SK-N-SH treated with all-trans-retinoic acid at 6 μM for 48 hours (cell line): Measurements from ENCODE around the gene NPAS3.

Experiments
- ATAC-seq: fragments of 200-7000 bp; cut with Tn5 transposase; 3 replicates; pipeline ENCODE4 v1.9.1; 2020; ENCODE audit warnings: mild to moderate bottlenecking, moderate library complexity
- BACH2 ChIP-seq: fragments of 250-450 bp; sonication (Bioruptor Pico); IDR thresholded peaks from 2 replicates; pipeline ENCODE4 v1.9.0; 2021; ENCODE audit warnings: mild to moderate bottlenecking, borderline replicate concordance
- CSDC2 ChIP-seq: fragments of 250-450 bp; sonication (Bioruptor Pico); IDR thresholded peaks from 2 replicates; pipeline ENCODE4 v1.5.0; 2020; ENCODE audit warnings: mild to moderate bottlenecking, moderate library complexity
- GLIS3 ChIP-seq: fragments of 250-450 bp; sonication (Bioruptor Pico); IDR thresholded peaks from 2 replicates; pipeline ENCODE4 v1.5.0; 2020; ENCODE audit warnings: mild to moderate bottlenecking, moderate library complexity
- ISL1 ChIP-seq: fragments of 250-450 bp; sonication (Bioruptor Pico); IDR thresholded peaks from 2 replicates; pipeline ENCODE4 v2.1.2; 2022; ENCODE audit warnings: mild to moderate bottlenecking, moderate library complexity
- OSR1 ChIP-seq: fragments of 250-450 bp; sonication (Bioruptor Pico); IDR thresholded peaks from 2 replicates; pipeline ENCODE4 v1.8.0; 2022; ENCODE audit warnings: moderate library complexity, mild to moderate bottlenecking, inconsistent platforms
- PPARA ChIP-seq: fragments of 250-450 bp; sonication (Bioruptor Pico); IDR thresholded peaks from 2 replicates; pipeline ENCODE4 v1.5.0; 2020; ENCODE audit warnings: mild to moderate bottlenecking, borderline replicate concordance
- RARB ChIP-seq: fragments of 250-450 bp; sonication (Bioruptor Pico); IDR thresholded peaks from 2 replicates; pipeline ENCODE4 v1.8.0; 2021; ENCODE audit warnings: mild to moderate bottlenecking, moderate library complexity
- SNAI2 ChIP-seq: fragments of 250-450 bp; sonication (Bioruptor Pico); IDR thresholded peaks from 2 replicates; pipeline ENCODE4 v1.5.0; 2020; ENCODE audit warnings: mild to moderate bottlenecking, moderate library complexity
- TCF4 ChIP-seq: fragments of 250-450 bp; sonication (Bioruptor Pico); IDR thresholded peaks from 2 replicates; pipeline ENCODE4 v1.8.0; 2021; ENCODE audit warnings: mild to moderate bottlenecking, moderate library complexity, borderline replicate concordance
- TOX ChIP-seq: fragments of 250-450 bp; sonication (Bioruptor Pico); IDR thresholded peaks from 2 replicates; pipeline ENCODE4 v1.8.0; 2021; ENCODE audit warnings: mild to moderate bottlenecking, moderate library complexity, borderline replicate concordance
- ZFP3 ChIP-seq: fragments of 250-450 bp; sonication (Bioruptor Pico); IDR thresholded peaks from 2 replicates; pipeline ENCODE4 v1.5.0; 2020; ENCODE audit warnings: mild to moderate bottlenecking, moderate library complexity
- ZFP30 ChIP-seq: fragments of 450-650 bp; formaldehyde crosslinking; IDR thresholded peaks from 2 replicates; pipeline ENCODE4 v1.5.0; 2022; ENCODE audit warnings: mild to moderate bottlenecking, moderate library complexity
- ZNF565 ChIP-seq: fragments of 450-650 bp; formaldehyde crosslinking; conservative IDR thresholded peaks from 2 replicates; pipeline ENCODE4 v1.5.0; 2020; ENCODE audit warnings: low read depth, mild to moderate bottlenecking, moderate library complexity
- ZNF70 ChIP-seq: fragments of 450-650 bp; formaldehyde crosslinking; IDR thresholded peaks from 2 replicates; pipeline ENCODE4 v1.5.0; 2020; ENCODE audit warnings: mild to moderate bottlenecking, moderate library complexity
- ZNF8 ChIP-seq: fragments of 450-650 bp; formaldehyde crosslinking; IDR thresholded peaks from 2 replicates; pipeline ENCODE4 v1.5.0; 2020; ENCODE audit warnings: mild to moderate bottlenecking, moderate library complexity
- TF ChIP-seq, protein P1 (sequence below): fragments of 250-450 bp; sonication (Bioruptor Pico); IDR thresholded peaks from 2 replicates; pipeline ENCODE4 v1.5.1; 2021; ENCODE audit warnings: mild to moderate bottlenecking, moderate library complexity
- TF ChIP-seq, protein P2 (sequence below): fragments of 250-450 bp; sonication (Bioruptor Pico); IDR thresholded peaks from 2 replicates; pipeline ENCODE4 v1.8.0; 2020; ENCODE audit warnings: mild to moderate bottlenecking, moderate library complexity, borderline replicate concordance
- TF ChIP-seq, protein P3 (sequence below): fragments of 250-450 bp; sonication (Bioruptor Pico); IDR thresholded peaks from 2 replicates; pipeline ENCODE4 v1.8.0; 2021; ENCODE audit warnings: low read depth, mild to moderate bottlenecking, moderate library complexity, borderline replicate concordance
- TF ChIP-seq, protein P4 (sequence below): fragments of 250-450 bp; sonication (Bioruptor Pico); IDR thresholded peaks from 2 replicates; pipeline ENCODE4 v1.5.0; 2020; ENCODE audit warnings: mild to moderate bottlenecking, moderate library complexity

The NPAS3 gene

DNA sequence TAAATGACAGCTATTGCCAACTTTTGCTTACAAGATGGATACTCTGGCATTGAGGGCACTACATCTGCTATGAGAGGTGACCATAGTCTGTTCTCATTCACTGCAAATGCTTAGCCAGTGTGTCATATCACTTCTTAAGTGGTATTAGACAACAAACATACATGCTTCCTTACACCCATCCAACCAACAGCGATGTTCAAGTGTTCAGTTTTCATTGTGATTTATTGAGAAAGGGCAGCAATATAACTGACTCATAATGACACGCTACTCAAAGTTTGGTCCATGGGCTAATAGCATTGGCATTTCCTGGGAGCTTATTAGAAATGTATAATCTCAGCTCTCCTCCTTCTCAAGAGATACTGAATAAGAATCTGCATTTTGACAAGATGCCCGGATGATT lies 181.7 kb downstream of the NPAS3 start:
- peak; percentile 59 for TF ChIP-seq ISL1 (CRISPR knock-in tag)
- TF ChIP-seq, protein P1, sequence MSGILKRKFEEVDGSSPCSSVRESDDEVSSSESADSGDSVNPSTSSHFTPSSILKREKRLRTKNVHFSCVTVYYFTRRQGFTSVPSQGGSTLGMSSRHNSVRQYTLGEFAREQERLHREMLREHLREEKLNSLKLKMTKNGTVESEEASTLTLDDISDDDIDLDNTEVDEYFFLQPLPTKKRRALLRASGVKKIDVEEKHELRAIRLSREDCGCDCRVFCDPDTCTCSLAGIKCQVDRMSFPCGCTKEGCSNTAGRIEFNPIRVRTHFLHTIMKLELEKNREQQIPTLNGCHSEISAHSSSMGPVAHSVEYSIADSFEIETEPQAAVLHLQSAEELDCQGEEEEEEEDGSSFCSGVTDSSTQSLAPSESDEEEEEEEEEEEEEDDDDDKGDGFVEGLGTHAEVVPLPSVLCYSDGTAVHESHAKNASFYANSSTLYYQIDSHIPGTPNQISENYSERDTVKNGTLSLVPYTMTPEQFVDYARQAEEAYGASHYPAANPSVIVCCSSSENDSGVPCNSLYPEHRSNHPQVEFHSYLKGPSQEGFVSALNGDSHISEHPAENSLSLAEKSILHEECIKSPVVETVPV, result no peak
- peak; percentile 95 for ATAC-seq

DNA sequence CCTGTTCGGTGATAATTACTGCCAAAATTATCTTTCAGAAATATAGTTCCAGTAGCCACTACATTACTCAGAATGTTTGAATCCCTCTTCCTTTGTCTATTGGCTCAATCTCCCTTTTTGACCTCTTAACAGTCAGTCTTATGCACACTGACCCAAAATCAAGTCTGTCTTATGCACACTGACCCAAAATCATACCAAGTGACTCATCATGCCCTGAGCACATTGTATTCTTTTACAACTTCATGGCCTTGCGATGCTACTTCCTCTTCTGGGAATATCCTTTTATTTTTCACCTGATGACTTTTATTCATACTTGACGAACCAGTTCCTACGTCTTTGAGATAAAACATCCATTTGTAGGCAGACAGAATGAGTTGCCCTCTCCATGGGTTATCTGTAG lies 182.3 kb downstream of the NPAS3 start:
- ATAC-seq, result no peak
- TF ChIP-seq CSDC2 (CRISPR knock-in tag) (no peak), TOX (CRISPR knock-in tag) (no peak), SNAI2 (CRISPR knock-in tag) (no peak), ZNF8 (CRISPR knock-in tag) (no peak)
- TF ChIP-seq, protein P2, sequence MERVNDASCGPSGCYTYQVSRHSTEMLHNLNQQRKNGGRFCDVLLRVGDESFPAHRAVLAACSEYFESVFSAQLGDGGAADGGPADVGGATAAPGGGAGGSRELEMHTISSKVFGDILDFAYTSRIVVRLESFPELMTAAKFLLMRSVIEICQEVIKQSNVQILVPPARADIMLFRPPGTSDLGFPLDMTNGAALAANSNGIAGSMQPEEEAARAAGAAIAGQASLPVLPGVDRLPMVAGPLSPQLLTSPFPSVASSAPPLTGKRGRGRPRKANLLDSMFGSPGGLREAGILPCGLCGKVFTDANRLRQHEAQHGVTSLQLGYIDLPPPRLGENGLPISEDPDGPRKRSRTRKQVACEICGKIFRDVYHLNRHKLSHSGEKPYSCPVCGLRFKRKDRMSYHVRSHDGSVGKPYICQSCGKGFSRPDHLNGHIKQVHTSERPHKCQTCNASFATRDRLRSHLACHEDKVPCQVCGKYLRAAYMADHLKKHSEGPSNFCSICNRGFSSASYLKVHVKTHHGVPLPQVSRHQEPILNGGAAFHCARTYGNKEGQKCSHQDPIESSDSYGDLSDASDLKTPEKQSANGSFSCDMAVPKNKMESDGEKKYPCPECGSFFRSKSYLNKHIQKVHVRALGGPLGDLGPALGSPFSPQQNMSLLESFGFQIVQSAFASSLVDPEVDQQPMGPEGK, result no peak
- TF ChIP-seq, protein P3, sequence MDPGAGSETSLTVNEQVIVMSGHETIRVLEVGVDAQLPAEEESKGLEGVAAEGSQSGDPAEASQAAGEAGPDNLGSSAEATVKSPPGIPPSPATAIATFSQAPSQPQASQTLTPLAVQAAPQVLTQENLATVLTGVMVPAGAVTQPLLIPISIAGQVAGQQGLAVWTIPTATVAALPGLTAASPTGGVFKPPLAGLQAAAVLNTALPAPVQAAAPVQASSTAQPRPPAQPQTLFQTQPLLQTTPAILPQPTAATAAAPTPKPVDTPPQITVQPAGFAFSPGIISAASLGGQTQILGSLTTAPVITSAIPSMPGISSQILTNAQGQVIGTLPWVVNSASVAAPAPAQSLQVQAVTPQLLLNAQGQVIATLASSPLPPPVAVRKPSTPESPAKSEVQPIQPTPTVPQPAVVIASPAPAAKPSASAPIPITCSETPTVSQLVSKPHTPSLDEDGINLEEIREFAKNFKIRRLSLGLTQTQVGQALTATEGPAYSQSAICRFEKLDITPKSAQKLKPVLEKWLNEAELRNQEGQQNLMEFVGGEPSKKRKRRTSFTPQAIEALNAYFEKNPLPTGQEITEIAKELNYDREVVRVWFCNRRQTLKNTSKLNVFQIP (CRISPR knock-in tag), result no peak
- TF ChIP-seq, all 23 proteins: peak for 0

DNA sequence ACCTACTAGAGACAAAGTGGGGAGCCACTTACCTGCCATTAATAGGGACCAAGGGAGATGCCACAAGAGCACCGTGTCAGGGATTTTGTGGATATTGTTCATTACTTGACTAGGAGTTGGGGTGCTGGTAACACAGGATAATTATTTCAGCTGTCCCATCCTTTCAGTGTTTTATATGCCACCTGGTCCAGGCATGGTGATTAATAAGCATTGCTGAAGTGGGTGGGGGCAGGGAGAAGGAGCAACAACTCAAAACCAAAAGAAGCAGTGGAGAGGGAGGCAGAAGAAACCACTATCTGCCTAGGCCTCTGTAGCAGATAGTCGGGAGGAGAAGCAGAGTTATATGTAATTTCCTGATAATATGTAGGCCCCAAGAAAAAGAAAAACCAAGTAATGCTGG lies 184.6 kb downstream of the NPAS3 start:
- no peak for TF ChIP-seq ZFP3
- no peak for TF ChIP-seq ZNF70
- no peak for TF ChIP-seq OSR1 (CRISPR knock-in tag)
- TF ChIP-seq TOX (CRISPR knock-in tag), result no peak
- TF ChIP-seq PPARA, result no peak
- no peak for TF ChIP-seq TCF4 (CRISPR knock-in tag)
- TF ChIP-seq, protein P3 (CRISPR knock-in tag), result no peak
- TF ChIP-seq CSDC2 (CRISPR knock-in tag), result no peak
- TF ChIP-seq GLIS3, result no peak
- TF ChIP-seq ZNF565 (CRISPR knock-in tag), result no peak
- no peak for TF ChIP-seq ISL1 (CRISPR knock-in tag)
- TF ChIP-seq ZNF8 (CRISPR knock-in tag), result no peak
- TF ChIP-seq, protein P2, result no peak
- no peak for TF ChIP-seq BACH2 (CRISPR knock-in tag)
- no peak for TF ChIP-seq RARB (CRISPR knock-in tag)
- TF ChIP-seq, protein P1, result no peak
- TF ChIP-seq, protein P4, sequence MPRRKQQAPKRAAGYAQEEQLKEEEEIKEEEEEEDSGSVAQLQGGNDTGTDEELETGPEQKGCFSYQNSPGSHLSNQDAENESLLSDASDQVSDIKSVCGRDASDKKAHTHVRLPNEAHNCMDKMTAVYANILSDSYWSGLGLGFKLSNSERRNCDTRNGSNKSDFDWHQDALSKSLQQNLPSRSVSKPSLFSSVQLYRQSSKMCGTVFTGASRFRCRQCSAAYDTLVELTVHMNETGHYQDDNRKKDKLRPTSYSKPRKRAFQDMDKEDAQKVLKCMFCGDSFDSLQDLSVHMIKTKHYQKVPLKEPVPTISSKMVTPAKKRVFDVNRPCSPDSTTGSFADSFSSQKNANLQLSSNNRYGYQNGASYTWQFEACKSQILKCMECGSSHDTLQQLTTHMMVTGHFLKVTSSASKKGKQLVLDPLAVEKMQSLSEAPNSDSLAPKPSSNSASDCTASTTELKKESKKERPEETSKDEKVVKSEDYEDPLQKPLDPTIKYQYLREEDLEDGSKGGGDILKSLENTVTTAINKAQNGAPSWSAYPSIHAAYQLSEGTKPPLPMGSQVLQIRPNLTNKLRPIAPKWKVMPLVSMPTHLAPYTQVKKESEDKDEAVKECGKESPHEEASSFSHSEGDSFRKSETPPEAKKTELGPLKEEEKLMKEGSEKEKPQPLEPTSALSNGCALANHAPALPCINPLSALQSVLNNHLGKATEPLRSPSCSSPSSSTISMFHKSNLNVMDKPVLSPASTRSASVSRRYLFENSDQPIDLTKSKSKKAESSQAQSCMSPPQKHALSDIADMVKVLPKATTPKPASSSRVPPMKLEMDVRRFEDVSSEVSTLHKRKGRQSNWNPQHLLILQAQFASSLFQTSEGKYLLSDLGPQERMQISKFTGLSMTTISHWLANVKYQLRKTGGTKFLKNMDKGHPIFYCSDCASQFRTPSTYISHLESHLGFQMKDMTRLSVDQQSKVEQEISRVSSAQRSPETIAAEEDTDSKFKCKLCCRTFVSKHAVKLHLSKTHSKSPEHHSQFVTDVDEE (CRISPR knock-in tag), result no peak
- TF ChIP-seq ZFP30 (CRISPR knock-in tag), result no peak
- no peak for ATAC-seq
